Measurements from ENCODE around the gene NOLC1.
A peak's percentile ranks its signal among the peaks of the same experiment; 100 is the strongest.

Gene NOLC1

GRCh38 chr10:102151774-102152544, at the start of gene NOLC1:
NOLC1 (plus strand) TSS chr10:102152389; CDS start chr10:102152411, 22 bp downstream.
- no peaks in the 10 kb centered on the region for H3K27me3 ChIP-seq (ENCODE audit: low read length)

GRCh38 chr10:102102421-102102820, 49.8 kb upstream of the NOLC1 start:
- Histone ChIP-seq H3K27ac (ENCODE audit: low read depth, low read length) (no peak overlapping the region), H2AFZ (ENCODE audit: low read depth, low read length, severe bottlenecking) (no peak overlapping the region), H3K4me2 (ENCODE audit: low read depth, low read length, poor library complexity, severe bottlenecking) (no peak overlapping the region), H4K20me1 (ENCODE audit: low read depth, low read length) (no peaks in the 10 kb centered on the region), H3K27me3 (ENCODE audit: low read length) (no peaks in the 10 kb centered on the region), H3K9ac (ENCODE audit: low read length) (no peak overlapping the region), H3K79me2 (ENCODE audit: insufficient read depth, low read length) (no peaks in the 10 kb centered on the region), H3K4me3 (ENCODE audit: insufficient read depth, low read length, poor library complexity, severe bottlenecking) (no peak overlapping the region), H3K9me2 (replicated peaks; ENCODE audit: insufficient read depth, low read length) (no peaks in the 10 kb centered on the region), H3F3A (ENCODE audit: insufficient read depth) (no peaks in the 10 kb centered on the region), H3K9me3 (ENCODE audit: insufficient read depth, low read length) (no peaks in the 10 kb centered on the region), H3K36me3 (ENCODE audit: low read length) (no peaks in the 10 kb centered on the region)
- no peak for TF ChIP-seq EZH2phosphoT487 (conservative IDR thresholded peaks at IDR 0.05; ENCODE audit: low read length)
- no peak for TF ChIP-seq CTCF (IDR thresholded peaks at IDR 0.05; ENCODE audit: insufficient read depth, low read length, poor library complexity, severe bottlenecking)

More at GRCh38 chr10:102151774-102152544, at the start of gene NOLC1:
- Histone ChIP-seq H3K9me2 (replicated peaks; ENCODE audit: insufficient read depth, low read length) (no peaks in the 10 kb centered on the region), H3K9ac (ENCODE audit: low read length) (peak within 1 kb of the TSS; percentile 90), H3K9me3 (ENCODE audit: insufficient read depth, low read length) (no peaks in the 10 kb centered on the region), H3K79me2 (ENCODE audit: insufficient read depth, low read length) (peaks cover 48% of the 10 kb centered on the region), H3K36me3 (ENCODE audit: low read length) (peaks cover 15% of the 10 kb centered on the region), H3K4me2 (ENCODE audit: low read depth, low read length, poor library complexity, severe bottlenecking) (peak within 1 kb of the TSS; percentile 90), H3K4me3 (ENCODE audit: insufficient read depth, low read length, poor library complexity, severe bottlenecking) (peak within 1 kb of the TSS; percentile 95), H3F3A (ENCODE audit: insufficient read depth) (peaks cover 35% of the 10 kb centered on the region), H4K20me1 (ENCODE audit: low read depth, low read length) (peaks cover 9% of the 10 kb centered on the region), H2AFZ (ENCODE audit: low read depth, low read length, severe bottlenecking) (peak within 1 kb of the TSS; percentile 49), H3K27ac (ENCODE audit: low read depth, low read length) (peak within 1 kb of the TSS; percentile 83)
- TF ChIP-seq CTCF (IDR thresholded peaks at IDR 0.05; ENCODE audit: insufficient read depth, low read length, poor library complexity, severe bottlenecking): no peak
- TF ChIP-seq EZH2phosphoT487 (conservative IDR thresholded peaks at IDR 0.05; ENCODE audit: low read length): no peak

- Histone ChIP-seq H3K27me3 (ENCODE audit: low read length) (no peaks in the 10 kb centered on the region), H3K9ac (ENCODE audit: low read length) (no peak overlapping the region), H3K27ac (ENCODE audit: low read depth, low read length) (no peak overlapping the region), H3F3A (ENCODE audit: insufficient read depth) (no peaks in the 10 kb centered on the region), H3K4me2 (ENCODE audit: low read depth, low read length, poor library complexity, severe bottlenecking) (no peak overlapping the region), H3K79me2 (ENCODE audit: insufficient read depth, low read length) (peaks cover 3% of the 10 kb centered on the region; the same call in 1 of the 2 replicates), H3K9me3 (ENCODE audit: insufficient read depth, low read length) (no peaks in the 10 kb centered on the region), H4K20me1 (ENCODE audit: low read depth, low read length) (no peaks in the 10 kb centered on the region), H3K4me3 (ENCODE audit: insufficient read depth, low read length, poor library complexity, severe bottlenecking) (no peak overlapping the region), H3K9me2 (replicated peaks; ENCODE audit: insufficient read depth, low read length) (no peaks in the 10 kb centered on the region), H2AFZ (ENCODE audit: low read depth, low read length, severe bottlenecking) (no peak overlapping the region), H3K36me3 (ENCODE audit: low read length) (no peaks in the 10 kb centered on the region)
- TF ChIP-seq CTCF (IDR thresholded peaks at IDR 0.05; ENCODE audit: insufficient read depth, low read length, poor library complexity, severe bottlenecking) (no peak), EZH2phosphoT487 (conservative IDR thresholded peaks at IDR 0.05; ENCODE audit: low read length) (no peak)
Measured at GRCh38 chr10:102106998-102107397, 45.2 kb upstream of the NOLC1 start.

Data from SU-DHL-6 (cell line).